ENCODE results near the gene SORCS1. TPM values are rescaled to one million over a fixed set of nuclear protein-coding genes. Genes with fewer than 3 reads are reported as not detected.

SORCS1 gene
- total RNA-seq, 1 experiment from 2014 or later = 1.7 TPM

GRCh38 chr10:106830006-106830405 lies 334.5 kb downstream of the SORCS1 start:
- no peak overlapping the region for H3K4me2 ChIP-seq (ENCODE audit: insufficient read depth, insufficient read length, low read length)
- H3K4ac ChIP-seq (ENCODE audit: low read depth, low read length) = no peak overlapping the region
- DNase-seq = no peak
- no peak overlapping the region for H2BK5ac ChIP-seq (ENCODE audit: insufficient read length, low read length)
- H2AFZ ChIP-seq (ENCODE audit: low read length) = no peak overlapping the region
- peaks cover 17 to 21% of the 10 kb centered on the region in 2 experiments for H3K4me1 Mint-ChIP-seq
- H3K27ac Mint-ChIP-seq = no peak overlapping the region
- no peaks in the 10 kb centered on the region for H3K36me3 Mint-ChIP-seq (ENCODE audit: insufficient read depth in 1 of 3, low read depth in 3 of 3)
- no peaks in the 10 kb centered on the region for H3K23me2 ChIP-seq (ENCODE audit: insufficient read length, low read depth, low read length, poor library complexity, severe bottlenecking)
- H4K91ac ChIP-seq (ENCODE audit: insufficient read length, low read depth, low read length) = no peak overlapping the region
- no peak overlapping the region for H2BK12ac ChIP-seq (ENCODE audit: insufficient read length, low read depth, low read length)
- no peak overlapping the region for H3K4me3 Mint-ChIP-seq
- H3K27me3 Mint-ChIP-seq (ENCODE audit: low read depth) = no peaks in the 10 kb centered on the region
- H4K5ac ChIP-seq (ENCODE audit: insufficient read length, low read depth, low read length) = no peak overlapping the region
- H3K9ac ChIP-seq (ENCODE audit: extremely low read depth, insufficient read length, low read length) = no peak overlapping the region
- no peak overlapping the region for H3K23ac ChIP-seq (ENCODE audit: insufficient read length, low read depth, low read length)
- no CpG with 5 or more reads among the region's 2 CpGs for WGBS (ENCODE audit: extremely low coverage, insufficient read length, low lambda C conversion rate)
- H3K27me3 ChIP-seq (ENCODE audit: insufficient read depth, low read length) = no peaks in the 10 kb centered on the region
- no peak overlapping the region for H2BK15ac ChIP-seq (ENCODE audit: low read depth, low read length)
- no peak overlapping the region for H3K56ac ChIP-seq (ENCODE audit: insufficient read length, low read depth, low read length)
- no peak overlapping the region for H3K14ac ChIP-seq (ENCODE audit: insufficient read depth, low read length)
- H4K20me1 ChIP-seq (ENCODE audit: control insufficient read depth, insufficient read depth, insufficient read length) = no peaks in the 10 kb centered on the region
- H3K9me3 ChIP-seq (ENCODE audit: control insufficient read depth, low read depth, low read length) = no peaks in the 10 kb centered on the region
- H3K79me2 ChIP-seq (ENCODE audit: insufficient read depth, low read length) = no peaks in the 10 kb centered on the region
- no peak overlapping the region for H3K18ac ChIP-seq (ENCODE audit: insufficient read length, low read depth, low read length)
- no peaks in the 10 kb centered on the region for H3K79me1 ChIP-seq (ENCODE audit: insufficient read depth, low read depth, low read length, poor library complexity, severe bottlenecking)
- no peak overlapping the region for H4K8ac ChIP-seq (replicated peaks; ENCODE audit: insufficient read length, low read depth, low read length)
- TF ChIP-seq CTCF (conservative IDR thresholded peaks at IDR 0.05) = no peak
- H3K27ac ChIP-seq (ENCODE audit: insufficient read length, low read depth, low read length) = no peak overlapping the region
- no peak overlapping the region for H3T11ph ChIP-seq (ENCODE audit: low read length)
- H2BK120ac ChIP-seq (ENCODE audit: low read depth, low read length, poor library complexity, severe bottlenecking) = no peak overlapping the region
- H3K4me1 ChIP-seq (ENCODE audit: insufficient read depth, low read length) = peaks cover 4% of the 10 kb centered on the region; the same call in 1 of the 2 replicates
- no peak overlapping the region for H2AK5ac ChIP-seq (ENCODE audit: insufficient read length, low read length)
- H2BK20ac ChIP-seq (ENCODE audit: low read depth, low read length, poor library complexity, severe bottlenecking) = no peak overlapping the region
- no peaks in the 10 kb centered on the region for H3K9me3 Mint-ChIP-seq

Measured in H9 (cell line).